Activated gamma-delta T cell (primary cell): ENCODE measurements around the gene ERG.

Experiments used
- DNase-seq: peaks from one replicate; lab custom pipeline; 2025; lab: John Stamatoyannopoulos, UW
- total RNA-seq, 2 donors: gene quantifications; one replicate each; lab custom pipeline; 2026; lab: John Stamatoyannopoulos, UW

Gene ERG
- total RNA-seq, result 0.20 to 8.8 reads per million in 2 donors

DNA sequence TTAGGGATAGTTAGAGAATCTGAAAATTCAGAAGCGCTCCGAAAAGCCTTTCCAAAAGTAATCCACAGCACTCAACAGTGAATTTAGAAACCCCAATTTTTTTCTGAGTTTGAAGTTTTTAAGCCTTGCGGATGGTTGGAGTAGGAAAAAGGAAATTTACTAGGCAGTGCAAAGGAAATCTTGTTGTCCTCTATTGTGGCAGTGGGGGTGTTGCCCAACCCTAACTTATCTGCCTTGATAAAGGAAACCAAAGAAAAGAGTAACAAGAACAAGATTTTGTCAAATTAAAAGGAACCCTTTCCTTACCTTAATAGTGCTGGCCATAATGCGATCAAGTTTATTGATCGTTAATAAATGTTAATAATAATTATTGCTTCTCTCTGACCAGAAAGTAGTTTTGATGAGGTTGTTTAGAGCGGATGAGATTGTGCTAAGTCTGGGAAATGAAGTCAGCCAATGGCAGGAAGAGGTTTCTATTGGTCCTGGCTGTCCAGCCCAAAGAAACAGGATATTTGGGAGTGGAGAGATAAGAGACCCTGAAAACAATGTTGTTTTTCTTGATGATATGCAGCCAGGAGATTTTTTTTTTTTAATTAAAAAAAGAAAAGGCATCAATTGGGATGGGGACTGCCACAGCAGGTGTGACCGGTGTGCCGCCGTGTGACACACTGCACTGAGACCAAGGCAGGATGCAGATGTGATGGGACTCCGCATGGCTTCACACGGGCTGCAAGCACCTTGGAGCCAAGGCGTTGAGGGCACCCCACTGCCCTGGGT lies at the start of gene ERG:
Gene ERG (minus strand): TSS at position 421 of the 777 bp plus-strand sequence. CDS start 97 bp downstream, at position 324.
- DNase-seq, result no peak

DNA sequence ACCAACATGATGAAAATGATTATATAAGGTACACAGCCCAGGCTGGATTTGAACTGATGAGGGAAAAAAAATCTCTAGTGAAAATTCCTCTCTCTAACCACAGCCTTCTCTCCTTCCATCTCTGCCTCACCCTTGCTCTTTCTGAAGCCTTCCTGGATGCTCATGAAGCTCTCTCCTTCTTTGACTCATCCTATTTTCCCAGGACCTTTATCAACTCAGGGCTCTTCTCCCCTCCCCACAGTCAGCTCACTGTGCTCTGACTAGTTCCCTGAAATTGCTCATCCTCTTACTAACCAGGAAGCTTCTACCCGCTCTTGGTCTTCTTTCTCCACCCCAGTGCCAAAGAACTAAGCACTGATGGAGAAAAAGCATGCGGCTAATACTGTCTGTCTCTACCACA lies 46.4 kb upstream of the ERG start:
- no peak for DNase-seq

DNA sequence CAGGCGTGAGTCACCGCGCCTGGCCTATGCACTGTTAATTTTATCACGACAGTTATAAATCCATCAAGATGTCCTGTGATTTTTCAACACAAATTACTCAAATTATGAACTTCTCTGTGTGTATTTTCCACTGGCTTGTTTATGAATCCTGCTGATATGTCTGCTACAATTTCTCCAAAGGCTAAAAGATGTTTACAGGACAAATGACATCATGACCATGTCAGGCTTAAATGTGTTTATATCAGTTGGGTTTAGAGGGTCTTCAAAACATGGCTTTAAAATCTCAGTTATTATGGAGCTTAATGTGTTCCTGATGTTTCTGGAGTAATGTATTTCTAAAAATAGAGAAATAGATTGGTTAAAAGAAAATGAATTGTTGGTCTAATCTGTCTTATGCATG lies 44.0 kb upstream of the ERG start:
- DNase-seq, result no peak

- DNase-seq, result no peak
These were observed 40.1 kb upstream of the ERG start for GRCh38 chr21:38538353-38538752.

- no peak for DNase-seq
These were observed 36.3 kb upstream of the ERG start for GRCh38 chr21:38534591-38534990.

- no peak for DNase-seq
These were observed 35.6 kb upstream of the ERG start for GRCh38 chr21:38533887-38534286.

- DNase-seq, result no peak
These were observed 33.3 kb upstream of the ERG start for GRCh38 chr21:38531591-38531990.

- DNase-seq, result no peak
These were observed 32.8 kb upstream of the ERG start for GRCh38 chr21:38531039-38531541.

GRCh38 chr21:38527737-38528136 lies 29.5 kb upstream of the ERG start:
- no peak for DNase-seq

- no peak for DNase-seq
These were observed 27.2 kb upstream of the ERG start for GRCh38 chr21:38525454-38525853.

GRCh38 chr21:38524168-38525153 lies 26.2 kb upstream of the ERG start:
- no peak for DNase-seq

- no peak for DNase-seq
These were observed 22.2 kb upstream of the ERG start for GRCh38 chr21:38520511-38520910.

GRCh38 chr21:38511662-38512243 lies 13.5 kb upstream of the ERG start:
- DNase-seq, result no peak

DNA sequence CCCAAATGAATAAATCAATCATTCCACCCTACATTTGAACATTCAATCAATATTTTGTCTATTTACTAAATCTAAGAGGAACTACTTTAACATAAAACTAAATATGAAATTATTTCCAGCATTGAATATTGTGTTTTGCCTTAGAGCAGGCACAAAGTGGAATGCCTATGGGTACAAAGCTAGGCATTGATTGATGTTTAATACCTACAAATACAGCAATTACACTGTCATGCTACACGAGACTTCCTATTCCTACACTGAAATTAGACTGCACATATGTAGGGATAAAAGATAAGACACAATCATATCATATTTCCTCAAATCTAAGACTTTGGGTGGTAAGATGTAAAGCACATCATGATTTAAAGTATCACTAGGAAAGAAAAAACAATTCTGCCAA lies 12.9 kb upstream of the ERG start:
- no peak for DNase-seq

DNA sequence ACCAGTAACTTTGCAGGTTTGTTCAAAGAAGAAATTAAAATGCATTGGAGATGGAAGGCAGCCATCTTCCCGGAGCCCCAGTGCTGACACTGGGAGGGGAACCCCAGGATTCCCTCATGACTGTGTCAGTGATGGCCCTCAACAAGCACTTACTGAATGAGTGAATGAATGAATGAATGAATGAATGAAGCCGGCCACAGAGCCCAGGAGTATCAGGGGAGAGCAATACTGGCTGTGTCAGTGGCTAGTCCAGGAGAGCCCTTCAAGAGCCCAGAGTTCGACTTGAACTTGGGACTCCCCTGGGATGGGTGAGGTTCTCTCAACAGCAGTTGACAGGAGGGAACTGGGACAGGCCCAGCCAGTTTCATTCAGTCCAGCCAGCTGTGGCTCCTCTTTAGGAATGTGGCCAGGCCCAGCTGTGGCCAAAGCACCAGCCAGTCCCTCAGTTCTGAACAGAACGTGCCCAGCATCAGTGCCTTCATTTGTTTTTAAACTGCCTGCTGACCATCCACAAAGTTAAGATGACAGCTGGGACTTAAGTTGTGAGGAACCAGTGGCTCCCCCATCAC lies 9.2 kb upstream of the ERG start:
- DNase-seq, result no peak

- DNase-seq, result no peak
These were observed 8.5 kb upstream of the ERG start for GRCh38 chr21:38506661-38507281.

- DNase-seq, result no peak
These were observed 7.6 kb upstream of the ERG start for GRCh38 chr21:38505654-38506523.

DNA sequence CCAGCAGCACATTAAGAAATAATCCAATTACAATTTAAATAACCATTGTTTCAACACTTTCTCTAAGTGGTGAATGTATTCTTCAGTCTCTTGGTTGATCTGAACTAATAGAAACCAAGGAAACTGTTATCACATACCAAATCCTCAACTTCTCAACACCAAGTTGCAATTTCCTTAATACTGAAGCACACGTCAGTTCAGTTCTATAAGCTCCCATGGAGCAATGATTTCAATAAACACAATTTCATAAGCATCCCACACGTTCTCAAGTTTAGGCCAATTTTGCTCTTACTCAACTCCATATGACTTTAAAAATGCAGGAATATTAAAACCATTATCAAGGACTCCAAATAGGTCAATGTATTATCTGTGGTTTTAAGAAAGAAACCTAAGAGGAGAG lies 5.8 kb upstream of the ERG start:
- DNase-seq, result no peak

- no peak for DNase-seq
These were observed 5.3 kb upstream of the ERG start for GRCh38 chr21:38503583-38503982.

- no peak for DNase-seq
These were observed 1.8 kb upstream of the ERG start for GRCh38 chr21:38500073-38500472.
